BJ (cell line): ENCODE results near the gene ZAP70. TPM values are rescaled to one million over a fixed set of nuclear protein-coding genes. Genes with fewer than 3 reads are reported as not detected.

Source experiments
- CTCF ChIA-PET: fragments of 350-600 bp; formaldehyde crosslinking; extraction: SDS; loops from one replicate; lab custom pipeline; 2021; ENCODE audit warnings: antibody characterized with exemption, inconsistent platforms; lab: Yijun Ruan, JAX
- POLR2A ChIA-PET: fragments of 300-600 bp; sonication (Branson Sonifier 250); formaldehyde crosslinking; extraction: SDS; loops from one replicate; lab custom pipeline; 2021; ENCODE audit warnings: antibody characterized with exemption; lab: Charles Lee
- DNase-seq: peaks from one replicate; pipeline ENCODE4 v3.0.0-alpha.2; 2011; ENCODE audit warnings: low read depth
- H3K27me3 ChIP-seq: 2 replicates; pipeline ENCODE4 v1.6.0; 2011; ENCODE audit warnings: low read length; ENCODE audit not compliant: control insufficient read depth, insufficient read depth
- H3K36me3 ChIP-seq: 2 replicates; pipeline ENCODE4 v1.5.1; 2011; ENCODE audit warnings: low read length; ENCODE audit not compliant: control insufficient read depth, insufficient read depth
- H3K4me3 ChIP-seq: 2 replicates; pipeline ENCODE4 v1.5.1; 2011; ENCODE audit warnings: low read depth, mild to moderate bottlenecking, control low read depth, low read length
- CTCF ChIP-seq: IDR thresholded peaks from 2 replicates; pipeline ENCODE4 v1.5.1; 2011; ENCODE audit warnings: low read depth, mild to moderate bottlenecking, control low read depth, inconsistent platforms, low read length, moderate library complexity; ENCODE audit not compliant: insufficient read depth
- polyA plus RNA-seq: library from polyadenylated mRNA; depleted of rRNA; stranded (reverse); fragments of >200 nt; gene quantifications from 2 replicates; pipeline ENCODE4 v1.2.3, GENCODE V29; 2011

ZAP70 gene
- polyA plus RNA-seq, 1 experiment = 0.16 TPM

- POLR2A ChIA-PET = no interaction called here
- H3K27me3 ChIP-seq = no peaks in the 10 kb centered on the region
- TF ChIP-seq CTCF = no peak
- no peak overlapping the region for H3K4me3 ChIP-seq
- H3K36me3 ChIP-seq = no peaks in the 10 kb centered on the region
- DNase-seq = no peak
- CTCF ChIA-PET = interaction anchor here (1.0 kb wide), 1 partner anchor 126 kb away, joined by 3 read pairs; no protein-coding TSS in a partner anchor
These were observed 3.6 kb downstream of the ZAP70 start for GRCh38 chr2:97716695-97717612.

DNA sequence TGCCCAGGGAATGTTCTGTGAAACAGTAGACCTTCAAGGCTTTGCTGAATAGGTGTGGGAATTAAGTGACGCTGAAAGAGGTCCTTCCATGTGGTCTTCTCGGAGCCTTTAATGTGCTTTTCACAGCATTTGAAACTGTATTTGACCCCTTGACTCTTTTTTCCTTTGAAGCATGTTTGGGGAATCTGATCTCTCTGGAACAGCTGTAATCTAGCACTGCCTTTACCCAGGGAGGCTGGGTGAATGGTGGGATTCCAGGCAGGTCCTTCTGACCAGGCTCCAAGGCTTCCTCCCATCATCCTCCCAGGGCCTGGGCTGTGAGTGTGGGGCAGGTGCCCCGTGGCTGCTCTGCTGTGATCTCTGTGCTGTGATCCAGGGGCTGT, 4.2 kb downstream of the ZAP70 start:
- no peaks in the 10 kb centered on the region for H3K27me3 ChIP-seq
- no peak for TF ChIP-seq CTCF
- no peak for DNase-seq
- no peak overlapping the region for H3K4me3 ChIP-seq
- ChIA-PET CTCF (interaction anchor here (0.7 kb wide), 1 partner anchor 9 kb away, joined by 3 read pairs; no protein-coding TSS in a partner anchor), POLR2A (no interaction called here)
- no peaks in the 10 kb centered on the region for H3K36me3 ChIP-seq

DNA sequence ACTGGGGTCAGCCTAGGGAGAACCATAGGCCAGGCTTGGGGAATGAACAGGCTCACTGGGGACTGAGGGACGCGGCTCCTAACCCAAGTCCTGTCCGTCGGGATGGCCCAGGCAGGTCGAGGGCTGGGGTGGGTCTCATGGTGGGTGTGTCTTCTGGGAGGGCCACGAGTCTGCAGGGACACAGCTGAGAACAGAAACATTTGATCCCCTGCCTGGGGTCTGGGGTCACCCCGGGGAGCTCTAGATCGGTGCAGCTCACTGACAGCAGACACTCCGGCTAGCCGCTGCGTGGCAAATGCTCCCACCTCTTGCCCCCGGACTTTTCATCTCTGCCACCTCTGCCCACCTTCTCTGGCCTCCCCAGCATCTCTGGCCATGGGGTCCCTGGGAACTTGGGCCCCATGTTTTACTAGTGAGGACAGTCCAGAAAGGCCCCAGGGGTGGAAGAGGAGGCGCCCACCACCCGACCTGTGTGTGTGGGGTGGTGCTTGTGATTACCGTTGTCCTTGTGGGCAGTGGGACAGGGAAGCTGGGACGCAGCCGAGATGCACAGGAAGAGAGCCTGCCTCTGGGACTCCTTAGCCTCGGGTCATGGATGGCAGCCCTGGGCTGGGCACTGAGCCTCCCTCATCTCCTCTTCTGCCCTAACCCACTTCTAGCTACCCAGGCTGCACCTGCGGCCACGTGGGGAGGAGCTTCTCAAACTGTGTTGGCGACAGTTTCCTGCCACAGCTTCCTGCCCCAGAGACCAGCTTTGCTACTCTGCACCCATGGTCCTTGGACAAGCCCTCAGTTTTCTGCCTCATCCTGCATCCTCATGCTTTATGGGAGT, 4.9 kb downstream of the ZAP70 start:
- DNase-seq = no peak
- POLR2A ChIA-PET = no interaction called here

GRCh38 chr2:97718942-97719341, 5.6 kb downstream of the ZAP70 start:
- TF ChIP-seq CTCF = no peak
- no peak for DNase-seq
- ChIA-PET CTCF (no interaction called here), POLR2A (no interaction called here)
- Histone ChIP-seq H3K4me3 (no peak overlapping the region), H3K36me3 (no peaks in the 10 kb centered on the region), H3K27me3 (no peaks in the 10 kb centered on the region)

More for the DNA sequence above, 4.9 kb downstream of the ZAP70 start:
- TF ChIP-seq CTCF = no peak
- no peaks in the 10 kb centered on the region for H3K36me3 ChIP-seq
- H3K4me3 ChIP-seq = no peak overlapping the region
- no peaks in the 10 kb centered on the region for H3K27me3 ChIP-seq
- CTCF ChIA-PET = interaction anchor here (0.7 kb wide), 1 partner anchor 10 kb away, joined by 3 read pairs; no protein-coding TSS in a partner anchor
